Activated CD4-positive, CD25-positive, alpha-beta regulatory T cell treated with anti-CD3 and anti-CD28 coated beads, Interleukin-2, amount 50 U/mL, for 72 hours (primary cell): Measurements from ENCODE around the gene FLG2.
"Not testable (repeated sequence)": the region's sequence is repeated elsewhere in the genome, so short reads cannot be mapped to it uniquely, and the experiment has no call there.

ENCODE experiments used
- DNase-seq: peaks from one replicate; pipeline ENCODE4 v3.0.0; 2021

Gene FLG2

DNA sequence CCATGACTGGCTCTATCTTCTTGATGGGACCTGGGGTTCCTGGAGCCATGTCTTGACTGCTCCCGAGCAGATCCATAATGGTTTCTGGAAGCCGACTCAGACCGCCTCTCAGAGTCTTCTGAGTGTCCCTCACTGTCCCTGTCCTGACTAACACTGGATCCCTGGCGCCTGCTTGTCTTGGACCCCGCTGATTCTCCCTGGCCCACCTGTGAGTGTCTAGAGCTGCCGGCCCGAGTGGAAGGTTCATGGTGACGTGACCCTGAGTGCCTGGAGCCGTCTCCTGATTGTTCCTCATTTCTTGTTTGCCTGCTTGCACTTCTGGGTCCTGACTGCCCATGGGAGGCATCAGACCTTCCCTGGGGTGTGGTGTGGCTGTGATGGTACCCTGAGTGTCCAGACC, 49.9 kb downstream of the FLG2 start:
- DNase-seq, result no peak

DNA sequence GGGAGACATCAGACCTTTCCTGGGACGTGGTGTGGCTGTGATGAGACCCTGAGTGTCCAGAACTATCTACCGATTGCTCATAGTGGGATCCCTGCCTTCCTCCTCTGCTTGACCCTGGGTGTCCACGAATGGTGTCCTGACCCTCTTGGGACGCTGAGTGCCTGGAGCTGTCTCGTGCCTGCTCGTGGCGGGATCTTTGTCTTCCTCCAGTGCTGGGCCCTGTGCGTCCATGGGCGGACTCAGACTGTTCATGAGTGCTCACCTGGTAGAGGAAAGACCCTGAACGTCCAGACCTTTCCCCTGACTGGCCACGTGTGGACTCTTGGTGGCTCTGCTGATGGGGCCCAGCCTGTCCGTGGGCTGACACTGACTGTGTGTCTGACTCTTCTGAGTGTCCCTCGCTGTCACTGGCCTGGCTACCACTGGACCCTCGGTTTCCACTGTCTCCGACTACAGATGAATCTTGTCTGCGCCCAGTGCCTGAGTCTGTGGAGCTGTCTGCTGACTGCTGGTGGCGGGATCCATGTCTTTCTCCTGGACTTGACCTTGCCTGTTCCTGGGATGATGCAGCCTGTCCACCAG, 50.4 kb downstream of the FLG2 start:
- not testable (repeated sequence) for DNase-seq

DNA sequence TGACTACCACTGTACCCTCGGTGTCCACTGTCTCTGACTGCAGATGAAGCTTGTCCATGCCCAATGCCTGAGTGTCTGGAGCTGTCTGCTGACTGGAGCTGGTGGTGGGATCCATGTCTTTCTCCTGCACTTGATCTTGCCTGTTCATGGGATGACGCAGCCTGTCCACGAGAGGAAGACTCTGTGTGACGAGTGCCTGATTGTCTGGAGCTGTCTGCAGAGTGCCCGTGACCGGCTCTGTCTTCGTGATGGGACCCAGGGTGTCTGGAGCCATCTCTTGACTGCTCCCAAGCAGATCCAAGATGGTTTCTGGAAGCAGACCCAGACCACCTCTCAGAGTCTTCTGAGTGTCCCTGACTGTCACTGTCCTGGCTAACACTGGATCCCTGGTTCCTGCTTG, 51.0 kb downstream of the FLG2 start:
- DNase-seq, result not testable (repeated sequence)

DNA sequence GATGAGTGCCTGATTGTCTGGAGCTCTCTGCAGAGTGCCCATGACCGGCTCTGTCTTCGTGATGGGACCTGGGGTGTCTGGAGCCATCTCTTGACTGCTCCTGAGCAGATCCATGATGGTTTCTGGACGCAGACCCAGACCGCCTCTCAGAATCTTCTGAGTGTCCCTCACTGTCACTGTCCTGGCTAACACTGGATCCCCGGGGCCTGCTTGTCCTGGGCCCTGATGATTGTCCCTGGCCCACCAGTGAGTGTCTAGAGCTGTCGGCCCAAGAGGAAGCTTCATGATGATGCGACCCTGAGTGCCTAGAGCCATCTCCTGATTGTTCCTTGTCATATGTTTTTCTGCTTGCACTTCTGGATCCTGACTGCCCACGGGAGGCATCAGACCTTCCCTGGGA, 51.8 kb downstream of the FLG2 start:
- DNase-seq, result not testable (repeated sequence)

DNA sequence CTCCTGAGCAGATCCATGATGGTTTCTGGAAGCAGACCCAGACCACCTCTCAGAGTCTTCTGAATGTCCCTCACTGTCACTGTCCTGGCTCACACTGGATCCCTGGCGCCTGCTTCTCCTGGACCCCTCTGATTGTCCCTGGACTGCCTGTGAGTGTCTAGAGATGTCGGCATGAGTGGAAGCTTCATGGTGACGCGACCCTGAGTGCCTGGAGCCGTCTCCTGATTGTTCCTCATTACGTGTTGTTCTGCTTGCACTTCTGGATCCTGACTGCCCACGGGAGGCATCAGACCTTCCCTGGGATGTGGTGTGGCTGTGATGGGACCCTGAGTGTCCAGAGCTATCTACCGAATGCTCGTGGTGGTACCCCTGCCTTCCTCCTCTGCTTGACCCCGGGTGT, 53.7 kb downstream of the FLG2 start:
- not testable (repeated sequence) for DNase-seq

DNA sequence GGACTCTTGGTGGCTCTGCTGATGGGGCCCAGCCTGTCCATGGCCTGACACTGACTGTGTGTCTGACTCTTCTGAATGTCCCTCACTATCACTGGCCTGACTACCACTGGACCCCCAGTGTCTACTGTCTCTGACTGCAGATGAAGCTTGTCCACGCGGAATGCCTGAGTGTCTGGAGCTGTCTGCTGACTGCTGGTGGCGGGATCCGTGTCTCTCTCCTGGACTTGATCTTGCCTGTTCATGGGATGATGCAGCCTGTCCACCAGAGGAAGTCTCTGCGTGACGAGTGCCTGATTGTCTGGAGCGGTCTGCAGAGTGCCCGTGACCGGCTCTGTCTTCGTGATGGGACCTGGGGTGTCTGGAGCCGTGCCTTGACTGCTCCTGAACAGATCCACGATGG, 55.0 kb downstream of the FLG2 start:
- DNase-seq, result not testable (repeated sequence)

DNA sequence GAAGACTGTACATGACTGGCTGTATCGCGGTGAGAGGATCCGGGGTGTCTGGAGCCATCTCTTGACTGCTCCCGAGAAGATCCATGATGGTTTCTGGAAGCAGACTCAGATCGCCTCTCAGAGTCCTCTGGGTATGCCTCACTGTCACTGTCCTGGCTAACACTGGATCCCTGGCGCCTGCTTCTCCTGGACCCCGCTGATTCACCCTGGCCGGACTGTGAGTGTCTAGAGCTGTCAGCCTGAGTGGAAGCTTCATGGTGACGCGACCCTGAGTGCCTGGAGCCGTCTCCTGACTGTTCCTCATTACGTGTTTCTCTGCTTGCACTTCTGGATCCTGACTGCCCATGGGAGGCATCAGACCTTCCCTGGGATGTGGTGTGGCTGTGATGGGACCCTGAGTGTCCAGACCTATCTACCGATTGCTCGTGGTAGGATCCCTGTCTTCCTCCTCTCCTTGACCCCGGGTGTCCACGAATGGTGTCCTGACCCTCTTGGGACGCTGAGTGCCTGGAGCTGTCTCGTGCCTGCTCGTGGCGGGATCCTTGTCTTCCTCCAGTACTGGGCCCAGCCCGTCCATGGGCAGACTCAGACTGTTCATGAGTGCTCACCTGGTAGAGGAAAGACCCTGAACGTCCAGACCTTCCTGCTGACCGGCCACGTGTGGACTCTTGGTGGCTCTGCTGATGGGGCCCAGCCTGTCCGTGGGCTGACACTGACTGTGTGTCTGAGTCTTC, 56.5 kb downstream of the FLG2 start:
- not testable (repeated sequence) for DNase-seq
